Ovary (tissue), 9 donors: ENCODE data around the gene SUSD5. TPM values are rescaled to one million over a fixed set of nuclear protein-coding genes. Genes with fewer than 3 reads are reported as not detected.
"Not testable (repeated sequence)": the region's sequence is repeated elsewhere in the genome, so short reads cannot be mapped to it uniquely, and the experiment has no call there.

Experiments used
- DNase-seq, 5 donors: peaks; one replicate each; pipeline ENCODE4 v3.0.0-alpha.2; 2019 to 2020
- H3K27ac ChIP-seq, 2 donors: fragments of 200-600 bp; one replicate each; pipeline versions ENCODE4 v1.5.1 to v1.8.0; 2019 to 2022
- H3K27me3 ChIP-seq: fragments of 200-600 bp; one replicate; pipeline ENCODE4 v1.8.0; 2022
- H3K36me3 ChIP-seq: fragments of 200-600 bp; sonication (generic); one replicate; pipeline ENCODE4 v1.5.1; 2019
- H3K4me1 ChIP-seq: one replicate; pipeline ENCODE4 v1.8.1; 2013; ENCODE audit warnings: mild to moderate bottlenecking, moderate library complexity; ENCODE audit not compliant: insufficient read depth
- H3K4me3 ChIP-seq: fragments of 200-600 bp; sonication (generic); one replicate; pipeline ENCODE4 v1.5.1; 2017
- H3K9me3 ChIP-seq, 2 donors: fragments of 200-600 bp in 1 of 2; sonication (generic) in 1 of 2; one replicate each; pipeline versions ENCODE4 v1.5.1 to v1.8.1; 2013 to 2019; ENCODE audit warnings: mild to moderate bottlenecking in 1 of 2, moderate library complexity in 1 of 2
- EP300 ChIP-seq: sonication (generic); formaldehyde crosslinking; IDR thresholded peaks from one replicate; pipeline ENCODE4 v1.6.1; 2017; ENCODE audit warnings: antibody characterized with exemption
- POLR2A ChIP-seq: fragments of 450-650 bp; IDR thresholded peaks from one replicate; pipeline ENCODE4 v1.6.1; 2017; ENCODE audit warnings: antibody characterized with exemption, mild to moderate bottlenecking, moderate library complexity
- WGBS, 3 donors: extraction: QIAGEN DNeasy Blood & Tissue Kit in 1 of 3; methylation state at CpG; one replicate each; pipeline versions ENCODE4 v1.1.5 to v1.1.7; 2013 to 2017; 5-methylcytosine and 5-hydroxymethylcytosine counted together
- intact Hi-C, 4 donors: fragments of 100-400 bp; cut with DNase I; formaldehyde crosslinking; loops; one replicate each; pipeline versions ENCODE4 v1.11.0 to v1.15.1; 2022 to 2023
- polyA plus RNA-seq, 2 donors: library from polyadenylated mRNA; stranded (reverse); fragments of 200-250 nt in 1 of 2; fragments of 350-450 nt in 1 of 2; fragmentation: Illumina TruSeq in 1 of 2; extraction: RNeasy Lipid Tissue Mini Kit (QIAGEN cat#74804) in 1 of 2; gene quantifications; one replicate each; pipeline ENCODE4 v1.2.3, GENCODE V29; 2013 to 2014
- total RNA-seq, 7 donors: library from RNA; depleted of rRNA in 2 of 7; stranded (reverse); fragments of >200 nt in 2 of 7; fragmentation: NEBNext Ultra II Directional in 3 of 7; extraction: Animal tissue kit (Norgen Biotek cat#: 25700) in 3 of 7; gene quantifications; one replicate each; pipeline versions ENCODE4 v1.1.0 to v1.2.4, GENCODE V29; 2016 to 2023
- TF ChIP-seq, protein P1 (sequence below), 3 donors: fragments of 450-650 bp in 2 of 3; fragments of 200-600 bp in 1 of 3; IDR thresholded peaks; one replicate each; pipeline versions ENCODE4 v1.5.1 to v1.8.0; 2016 to 2022; ENCODE audit warnings: antibody characterized with exemption in 3 of 3, mild to moderate bottlenecking in 1 of 3
- donor health status: DM: no; HTN: no; CAD: no; lungs with moderate emphysema.
- donor health status: DM: no; HTN: no; CAD: no.
- donor health status: Bipolar disorder and iron deficiency.
- donor health status: DM: yes; HTN: yes; CAD: no.
- donor health status: DM: no; HTN: no; CAD: no.
- donor health status: DM: yes; HTN: yes; CAD: no.

The SUSD5 gene
- total and polyA plus RNA-seq, 9 donors, result 0.24 to 16.0 (median 2.7) TPM

DNA sequence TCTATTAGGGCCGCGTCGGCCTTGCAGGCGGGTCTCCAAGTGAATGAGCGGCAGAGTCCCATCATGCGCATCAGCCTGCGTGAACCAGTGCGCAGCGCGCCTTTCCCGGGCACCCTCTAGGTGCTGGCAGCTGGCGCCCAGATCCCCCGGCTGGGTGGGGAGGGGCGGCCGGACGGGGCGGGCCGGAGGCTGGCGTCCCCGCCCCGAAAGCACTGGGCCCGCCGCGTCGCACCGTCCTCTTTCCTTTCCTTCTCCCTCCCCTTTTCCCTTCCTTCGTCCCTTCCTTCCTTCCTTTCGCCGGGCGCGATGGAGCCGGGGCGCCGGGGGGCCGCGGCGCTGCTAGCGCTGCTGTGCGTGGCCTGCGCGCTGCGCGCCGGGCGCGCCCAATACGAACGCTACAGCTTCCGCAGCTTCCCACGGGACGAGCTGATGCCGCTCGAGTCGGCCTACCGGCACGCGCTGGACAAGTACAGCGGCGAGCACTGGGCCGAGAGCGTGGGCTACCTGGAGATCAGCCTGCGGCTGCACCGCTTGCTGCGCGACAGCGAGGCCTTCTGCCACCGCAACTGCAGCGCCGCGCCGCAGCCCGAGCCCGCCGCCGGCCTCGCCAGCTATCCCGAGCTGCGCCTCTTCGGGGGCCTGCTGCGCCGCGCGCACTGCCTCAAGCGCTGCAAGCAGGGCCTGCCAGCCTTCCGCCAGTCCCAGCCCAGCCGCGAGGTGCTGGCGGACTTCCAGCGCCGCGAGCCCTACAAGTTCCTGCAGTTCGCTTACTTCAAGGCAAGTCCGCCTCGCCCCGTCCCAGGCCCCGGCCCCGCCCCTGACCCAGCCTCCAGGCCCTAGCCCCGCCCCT is 104.6 kb downstream of the SUSD5 start, which contains the start of gene CRTAP:
CRTAP (plus strand) TSS at position 243 of the 850 bp plus-strand sequence; CDS start at position 307, 64 bp downstream.
- Histone ChIP-seq H3K4me3 (peak within 1 kb of the TSS; percentile 57), H3K4me1 (no peaks in the 10 kb centered on the region), H3K27ac (peak within 1 kb of the TSS; percentile 79 to 99), H3K9me3 (no peaks in the 10 kb centered on the region), H3K27me3 (no peaks in the 10 kb centered on the region), H3K36me3 (no peaks in the 10 kb centered on the region)
- 0% methylated on average over 82 to 98 of the region's 98 CpGs for WGBS, 3 donors
- DNase-seq, result peak; percentile 96 to 98 (median 97)
- intact Hi-C loops, result no loop called here
- TF ChIP-seq POLR2A, result peak; percentile 25
- TF ChIP-seq EP300, result no peak
- TF ChIP-seq, protein P1, sequence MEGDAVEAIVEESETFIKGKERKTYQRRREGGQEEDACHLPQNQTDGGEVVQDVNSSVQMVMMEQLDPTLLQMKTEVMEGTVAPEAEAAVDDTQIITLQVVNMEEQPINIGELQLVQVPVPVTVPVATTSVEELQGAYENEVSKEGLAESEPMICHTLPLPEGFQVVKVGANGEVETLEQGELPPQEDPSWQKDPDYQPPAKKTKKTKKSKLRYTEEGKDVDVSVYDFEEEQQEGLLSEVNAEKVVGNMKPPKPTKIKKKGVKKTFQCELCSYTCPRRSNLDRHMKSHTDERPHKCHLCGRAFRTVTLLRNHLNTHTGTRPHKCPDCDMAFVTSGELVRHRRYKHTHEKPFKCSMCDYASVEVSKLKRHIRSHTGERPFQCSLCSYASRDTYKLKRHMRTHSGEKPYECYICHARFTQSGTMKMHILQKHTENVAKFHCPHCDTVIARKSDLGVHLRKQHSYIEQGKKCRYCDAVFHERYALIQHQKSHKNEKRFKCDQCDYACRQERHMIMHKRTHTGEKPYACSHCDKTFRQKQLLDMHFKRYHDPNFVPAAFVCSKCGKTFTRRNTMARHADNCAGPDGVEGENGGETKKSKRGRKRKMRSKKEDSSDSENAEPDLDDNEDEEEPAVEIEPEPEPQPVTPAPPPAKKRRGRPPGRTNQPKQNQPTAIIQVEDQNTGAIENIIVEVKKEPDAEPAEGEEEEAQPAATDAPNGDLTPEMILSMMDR (IDR thresholded peaks at IDR 0.05), result peak in 1 of 3 donors; percentile 14

DNA sequence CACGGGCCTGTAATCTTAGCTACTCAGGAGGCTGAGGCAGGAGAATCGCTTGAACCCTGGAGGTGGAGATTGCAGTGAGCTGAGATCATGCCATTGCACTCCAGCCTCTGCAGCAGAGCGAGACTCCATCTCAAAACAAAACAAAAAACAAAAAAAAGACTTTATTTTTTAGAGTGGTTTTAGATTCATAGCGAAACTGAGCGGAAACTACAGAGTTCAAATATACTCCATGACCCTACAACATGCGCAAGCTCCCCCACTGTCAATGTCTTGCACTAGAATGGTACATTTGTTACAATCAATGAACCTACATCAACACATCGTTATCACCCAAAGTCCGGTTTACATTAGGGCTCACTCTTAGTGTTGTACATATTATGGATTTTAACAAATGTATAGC is 107.0 kb downstream of the SUSD5 start:
- H3K27me3 ChIP-seq, result no peaks in the 10 kb centered on the region
- 97 to 99% (median 97%) methylated on average over 8 of the region's 8 CpGs for WGBS, 3 donors
- TF ChIP-seq POLR2A, result no peak
- TF ChIP-seq, protein P1 (IDR thresholded peaks at IDR 0.05), result no peak
- TF ChIP-seq EP300, result no peak
- no peaks in the 10 kb centered on the region for H3K4me1 ChIP-seq
- no peak overlapping the region for H3K4me3 ChIP-seq
- no peak overlapping the region for H3K27ac ChIP-seq
- intact Hi-C loops, result no loop called here
- H3K36me3 ChIP-seq, result no peaks in the 10 kb centered on the region
- no peak for DNase-seq
- H3K9me3 ChIP-seq, result no peaks in the 10 kb centered on the region

DNA sequence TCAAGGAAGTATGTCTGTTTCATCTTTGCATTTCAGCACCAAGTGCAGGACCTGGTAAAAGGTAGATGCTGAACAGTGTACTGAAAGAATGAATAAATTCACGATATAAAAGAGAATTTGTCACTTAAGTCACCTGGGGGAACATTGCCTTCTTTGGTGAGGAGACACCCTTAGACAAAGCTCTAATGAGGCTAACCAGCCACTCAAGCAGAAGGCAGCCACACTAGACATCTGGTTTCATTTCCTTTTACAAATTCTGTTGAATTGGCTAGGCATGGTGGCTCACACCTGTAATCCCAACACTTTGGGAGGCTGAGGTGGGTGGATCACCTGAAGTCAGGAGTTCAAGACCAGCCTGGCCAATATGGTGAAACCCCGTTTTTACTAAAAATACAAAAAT is 111.8 kb downstream of the SUSD5 start:
- WGBS, 3 donors, result 84 to 95% (median 93%) methylated on average over 2 of the region's 2 CpGs
- intact Hi-C loops, result not testable (repeated sequence)

DNA sequence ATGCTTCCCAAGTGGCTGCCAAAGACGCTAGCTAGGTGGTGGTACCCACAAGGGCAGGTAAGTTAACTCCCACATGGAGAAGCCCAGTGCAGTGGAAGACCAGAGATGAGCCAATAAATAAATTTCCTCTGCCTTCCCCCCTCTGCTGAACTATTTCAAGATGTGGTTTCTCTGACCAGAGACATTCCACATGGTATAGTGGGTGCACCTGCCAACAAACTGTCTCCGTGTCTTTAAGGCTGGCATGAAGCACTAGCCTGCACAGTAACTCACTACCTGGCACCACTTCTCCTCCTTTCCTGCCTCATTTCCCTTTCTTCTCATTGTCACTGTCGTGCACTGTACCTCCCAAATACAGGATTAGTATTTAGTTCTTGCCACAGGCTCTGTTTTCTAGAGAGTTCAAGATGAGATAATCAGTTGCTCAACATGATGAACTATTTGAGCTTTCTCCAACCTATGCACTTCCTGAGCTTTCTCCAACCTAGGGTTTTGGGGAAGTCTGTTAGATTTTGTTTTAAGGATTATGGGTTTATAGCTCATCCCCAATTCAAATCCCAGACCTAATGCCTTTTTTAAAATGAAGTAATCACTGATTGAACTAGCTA is 113.2 kb downstream of the SUSD5 start:
- DNase-seq, result no peak
- TF ChIP-seq, protein P1 (IDR thresholded peaks at IDR 0.05), result no peak
- no peak for TF ChIP-seq EP300
- TF ChIP-seq POLR2A, result no peak
- intact Hi-C loops, result no loop called here
- Histone ChIP-seq H3K4me1 (no peaks in the 10 kb centered on the region), H3K27ac (no peak overlapping the region), H3K4me3 (no peak overlapping the region), H3K27me3 (no peaks in the 10 kb centered on the region), H3K9me3 (no peaks in the 10 kb centered on the region), H3K36me3 (no peaks in the 10 kb centered on the region)
- 54 to 66% (median 65%) methylated on average over 3 of the region's 3 CpGs for WGBS, 3 donors

More for the DNA sequence above, 111.8 kb downstream of the SUSD5 start:
- not testable (repeated sequence) for H3K9me3 ChIP-seq, H3K36me3 ChIP-seq, DNase-seq, H3K27ac ChIP-seq, H3K27me3 ChIP-seq, H3K4me3 ChIP-seq, H3K4me1 ChIP-seq

DNA sequence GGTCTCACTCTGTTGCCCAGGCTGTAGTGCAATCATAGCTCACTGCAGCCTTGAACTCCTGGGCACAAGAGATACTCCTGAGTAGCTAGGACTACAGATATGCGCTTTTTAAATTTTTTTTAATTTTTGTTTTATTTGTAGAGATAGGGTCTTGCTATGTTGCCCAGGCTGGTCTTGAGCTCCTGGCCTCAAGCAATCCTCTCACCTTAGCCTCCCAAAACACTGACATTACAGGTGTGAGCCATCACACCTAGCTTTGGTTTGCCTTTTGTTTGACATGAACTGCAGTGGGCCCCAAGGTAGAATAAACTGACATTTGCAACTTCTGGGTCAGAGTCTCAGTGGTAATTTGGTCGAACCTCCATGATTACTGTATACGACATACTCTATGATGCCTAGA is 113.8 kb downstream of the SUSD5 start:
- no peaks in the 10 kb centered on the region for H3K27me3 ChIP-seq
- H3K27ac ChIP-seq, result no peak overlapping the region
- H3K9me3 ChIP-seq, result no peaks in the 10 kb centered on the region
- H3K36me3 ChIP-seq, result no peaks in the 10 kb centered on the region
- WGBS, 3 donors, result 79 to 91% (median 88%) methylated on average over 3 of the region's 3 CpGs
- intact Hi-C loops, result no loop called here
- no peak overlapping the region for H3K4me3 ChIP-seq
- DNase-seq, result no peak
- H3K4me1 ChIP-seq, result no peaks in the 10 kb centered on the region
- no peak for TF ChIP-seq POLR2A
- TF ChIP-seq, protein P1 (IDR thresholded peaks at IDR 0.05), result no peak
- no peak for TF ChIP-seq EP300
